ENCODE results near the gene OR2Z1. TPM values are rescaled to one million over a fixed set of nuclear protein-coding genes. Genes with fewer than 3 reads are reported as not detected.

Gene OR2Z1
- total RNA-seq, 2 donors from 2014 or later: not detected

- peaks cover 0 to 7% of the 10 kb centered on the region in 2 donors for H3K9me3 ChIP-seq
- H3K4me3 ChIP-seq: no peak overlapping the region
- no peak for TF ChIP-seq CTCF (IDR thresholded peaks at IDR 0.05)
- no peak for DNase-seq (ENCODE audit: low spot score)
- H3K36me3 ChIP-seq: no peaks in the 10 kb centered on the region
- H3K4me1 ChIP-seq: no peaks in the 10 kb centered on the region
- no peak overlapping the region for H3K27ac ChIP-seq
- no peaks in the 10 kb centered on the region for H3K27me3 ChIP-seq
Observed at GRCh38 chr19:8681345-8682029, 39.9 kb upstream of the OR2Z1 start.

GRCh38 chr19:8682472-8682871 is 39.0 kb upstream of the OR2Z1 start:
- H3K4me3 ChIP-seq: no peak overlapping the region
- no peaks in the 10 kb centered on the region for H3K4me1 ChIP-seq
- no peaks in the 10 kb centered on the region for H3K36me3 ChIP-seq
- DNase-seq (ENCODE audit: low spot score): no peak
- no peaks in the 10 kb centered on the region for H3K27me3 ChIP-seq
- H3K9me3 ChIP-seq: peaks cover 0 to 7% of the 10 kb centered on the region in 2 donors
- H3K27ac ChIP-seq: no peak overlapping the region
- TF ChIP-seq CTCF (IDR thresholded peaks at IDR 0.05): no peak

- H3K9me3 ChIP-seq: peaks cover 0 to 7% of the 10 kb centered on the region in 2 donors
- no peaks in the 10 kb centered on the region for H3K36me3 ChIP-seq
- H3K4me3 ChIP-seq: no peak overlapping the region
- no peak overlapping the region for H3K27ac ChIP-seq
- no peak for TF ChIP-seq CTCF (IDR thresholded peaks at IDR 0.05)
- no peaks in the 10 kb centered on the region for H3K27me3 ChIP-seq
- no peak for DNase-seq (ENCODE audit: low spot score)
- no peaks in the 10 kb centered on the region for H3K4me1 ChIP-seq
Observed at GRCh38 chr19:8682931-8683330, 38.5 kb upstream of the OR2Z1 start.

- no peak for TF ChIP-seq CTCF (IDR thresholded peaks at IDR 0.05)
- no peaks in the 10 kb centered on the region for H3K27me3 ChIP-seq
- no peak for DNase-seq (ENCODE audit: low spot score)
Observed at GRCh38 chr19:8684001-8684902, 37.2 kb upstream of the OR2Z1 start.

GRCh38 chr19:8686549-8686948 is 34.9 kb upstream of the OR2Z1 start:
- no peak for DNase-seq (ENCODE audit: low spot score)
- no peak for TF ChIP-seq CTCF (IDR thresholded peaks at IDR 0.05)
- H3K4me3 ChIP-seq: no peak overlapping the region
- no peaks in the 10 kb centered on the region for H3K36me3 ChIP-seq
- H3K4me1 ChIP-seq: no peaks in the 10 kb centered on the region
- no peak overlapping the region for H3K27ac ChIP-seq
- no peaks in the 10 kb centered on the region for H3K9me3 ChIP-seq
- H3K27me3 ChIP-seq: no peaks in the 10 kb centered on the region

More at GRCh38 chr19:8684001-8684902, 37.2 kb upstream of the OR2Z1 start:
- Histone ChIP-seq H3K4me1 (no peaks in the 10 kb centered on the region), H3K4me3 (no peak overlapping the region), H3K27ac (no peak overlapping the region), H3K36me3 (no peaks in the 10 kb centered on the region), H3K9me3 (peaks cover 0 to 7% of the 10 kb centered on the region in 2 donors)
